ENCODE data around the gene CHST13. TPM values are rescaled to one million over a fixed set of nuclear protein-coding genes. Genes with fewer than 3 reads are reported as not detected.
A peak's percentile ranks its signal among the peaks of the same experiment; 100 is the strongest.

CHST13 gene, protein sequence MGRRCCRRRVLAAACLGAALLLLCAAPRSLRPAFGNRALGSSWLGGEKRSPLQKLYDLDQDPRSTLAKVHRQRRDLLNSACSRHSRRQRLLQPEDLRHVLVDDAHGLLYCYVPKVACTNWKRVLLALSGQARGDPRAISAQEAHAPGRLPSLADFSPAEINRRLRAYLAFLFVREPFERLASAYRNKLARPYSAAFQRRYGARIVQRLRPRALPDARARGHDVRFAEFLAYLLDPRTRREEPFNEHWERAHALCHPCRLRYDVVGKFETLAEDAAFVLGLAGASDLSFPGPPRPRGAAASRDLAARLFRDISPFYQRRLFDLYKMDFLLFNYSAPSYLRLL
- under 1 TPM in 2 of 3 donors, not detected in 1; 0.19 to 0.20 TPM for total RNA-seq
- total RNA-seq (2013) = 0.05 TPM

DNA sequence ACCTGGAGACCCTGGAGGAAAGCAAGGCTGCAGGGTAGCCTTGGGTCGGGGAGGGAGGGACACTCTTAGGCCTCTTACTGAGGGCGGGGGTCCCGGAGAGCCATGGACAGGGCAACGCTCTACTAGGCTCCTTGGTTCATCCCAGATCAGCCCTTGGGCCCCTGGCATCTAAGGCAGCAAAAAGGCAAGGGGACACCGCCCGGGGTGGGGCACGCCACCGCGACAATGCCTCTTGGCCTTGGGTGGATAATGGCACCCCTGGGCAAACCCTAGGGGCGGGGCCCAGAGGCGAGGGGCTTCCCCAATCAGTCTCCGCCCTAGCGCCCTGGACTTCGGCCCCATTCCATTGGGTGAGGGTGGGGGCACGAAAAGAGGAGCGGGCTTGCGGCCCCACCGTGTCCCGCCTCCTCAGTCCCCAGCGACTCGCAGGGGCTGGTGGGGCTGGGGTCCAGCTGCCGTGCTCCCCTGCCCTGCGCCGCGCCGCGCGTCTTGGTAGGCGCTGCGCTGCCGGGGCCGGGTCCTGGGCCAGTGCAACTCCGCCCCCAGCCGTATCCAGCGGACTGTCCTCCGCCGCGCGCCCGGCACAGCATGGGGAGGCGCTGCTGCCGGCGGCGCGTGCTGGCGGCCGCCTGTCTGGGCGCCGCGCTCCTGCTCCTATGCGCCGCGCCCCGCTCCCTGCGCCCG is at the start of gene CHST13:
Gene CHST13 (plus strand): TSS at position 411 of the 684 bp plus-strand sequence. CDS start 178 bp downstream, at position 589.
- DNase-seq (no peak), ATAC-seq (peak; percentile 54 to 62 (median 58))
- TF ChIP-seq, protein P1, sequence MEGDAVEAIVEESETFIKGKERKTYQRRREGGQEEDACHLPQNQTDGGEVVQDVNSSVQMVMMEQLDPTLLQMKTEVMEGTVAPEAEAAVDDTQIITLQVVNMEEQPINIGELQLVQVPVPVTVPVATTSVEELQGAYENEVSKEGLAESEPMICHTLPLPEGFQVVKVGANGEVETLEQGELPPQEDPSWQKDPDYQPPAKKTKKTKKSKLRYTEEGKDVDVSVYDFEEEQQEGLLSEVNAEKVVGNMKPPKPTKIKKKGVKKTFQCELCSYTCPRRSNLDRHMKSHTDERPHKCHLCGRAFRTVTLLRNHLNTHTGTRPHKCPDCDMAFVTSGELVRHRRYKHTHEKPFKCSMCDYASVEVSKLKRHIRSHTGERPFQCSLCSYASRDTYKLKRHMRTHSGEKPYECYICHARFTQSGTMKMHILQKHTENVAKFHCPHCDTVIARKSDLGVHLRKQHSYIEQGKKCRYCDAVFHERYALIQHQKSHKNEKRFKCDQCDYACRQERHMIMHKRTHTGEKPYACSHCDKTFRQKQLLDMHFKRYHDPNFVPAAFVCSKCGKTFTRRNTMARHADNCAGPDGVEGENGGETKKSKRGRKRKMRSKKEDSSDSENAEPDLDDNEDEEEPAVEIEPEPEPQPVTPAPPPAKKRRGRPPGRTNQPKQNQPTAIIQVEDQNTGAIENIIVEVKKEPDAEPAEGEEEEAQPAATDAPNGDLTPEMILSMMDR (IDR thresholded peaks at IDR 0.05) = no peak
- peaks cover 12% of the 10 kb centered on the region for H3K4me1 ChIP-seq (ENCODE audit: control insufficient read depth, insufficient read depth, low read length)
- Mint-ChIP-seq H3K4me3 (no peak within 1 kb of the TSS), H3K36me3 (no peaks in the 10 kb centered on the region), H3K9me3 (no peaks in the 10 kb centered on the region), H3K4me1 (peaks cover 0 to under 1% of the 10 kb centered on the region in 2 donors), H3K27me3 (ENCODE audit: low read depth in 2 of 2) (peaks cover 0 to 13% of the 10 kb centered on the region in 2 donors), H3K27ac (no peak within 1 kb of the TSS)
- H3K9me3 ChIP-seq (ENCODE audit: control insufficient read depth, insufficient read depth, low read length) = no peaks in the 10 kb centered on the region
- H3K4me3 ChIP-seq (ENCODE audit: low read length) = no peak within 1 kb of the TSS
- peaks cover 3% of the 10 kb centered on the region for H3K27me3 ChIP-seq (ENCODE audit: control insufficient read depth, insufficient read depth, low read length)
- H3K27ac ChIP-seq (ENCODE audit: low read length) = no peak within 1 kb of the TSS
- 6% methylated on average over 56 of the region's 56 CpGs for WGBS (ENCODE audit: insufficient coverage)
- no peaks in the 10 kb centered on the region for H3K36me3 ChIP-seq (ENCODE audit: control insufficient read depth, insufficient read depth, low read length)
- intact Hi-C loops (cut with micrococcal nuclease) = loop anchor here (5.0 to 10.0 kb wide), 4 partner anchors 88 to 1023 kb away; partner anchors contain the start of gene PLXNA1

DNA sequence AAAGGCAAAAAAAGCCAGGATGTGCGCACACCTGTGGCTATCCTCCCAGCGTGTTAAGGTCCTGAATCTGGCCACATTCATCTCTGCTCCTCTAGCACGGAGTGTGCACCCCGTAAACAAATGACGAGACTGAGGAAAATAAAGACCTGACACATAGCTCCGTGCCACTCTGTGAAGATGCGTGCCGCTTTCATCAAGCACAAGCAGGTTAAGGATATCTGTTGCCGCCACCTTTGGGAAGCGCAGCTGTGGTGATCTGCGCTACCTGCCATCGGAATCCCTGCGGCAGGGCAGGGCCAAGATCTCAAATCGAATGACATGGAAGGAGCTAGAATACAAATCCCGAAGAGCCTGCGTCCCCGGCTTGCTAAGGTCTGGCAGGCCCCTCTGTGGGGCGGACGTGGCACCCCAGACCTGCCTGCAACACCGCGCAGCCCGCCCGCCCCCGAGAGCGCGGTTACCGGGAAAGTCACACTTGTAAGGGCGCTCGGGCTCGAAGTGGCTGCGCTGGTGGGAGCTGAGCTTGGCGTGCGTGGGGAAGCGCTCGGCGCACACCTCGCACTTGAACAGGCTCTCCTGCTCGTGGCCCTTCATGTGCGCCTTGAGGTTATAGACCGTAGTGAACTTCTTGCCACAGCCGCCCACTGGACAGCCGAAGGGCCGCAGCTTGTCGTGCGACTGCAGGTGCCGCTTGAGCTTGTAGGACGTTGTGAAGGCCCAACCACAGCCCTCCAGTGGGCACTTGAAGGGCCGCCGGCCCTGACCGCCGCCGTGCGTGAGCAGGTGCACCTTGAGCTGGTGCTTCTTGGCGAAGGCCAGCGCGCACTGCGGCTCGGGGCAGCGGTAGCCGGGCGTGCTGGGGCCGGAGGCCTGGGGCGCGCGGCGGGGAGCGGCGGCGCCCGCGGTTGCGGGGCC is 49.2 kb upstream of the CHST13 start:
- DNase-seq = peak; percentile 39 to 54
- Histone ChIP-seq H3K9me3 (ENCODE audit: control insufficient read depth, insufficient read depth, low read length) (no peaks in the 10 kb centered on the region), H3K27ac (ENCODE audit: low read length) (peak overlapping the region; percentile 54), H3K27me3 (ENCODE audit: control insufficient read depth, insufficient read depth, low read length) (no peaks in the 10 kb centered on the region), H3K36me3 (ENCODE audit: control insufficient read depth, insufficient read depth, low read length) (peaks cover 22% of the 10 kb centered on the region), H3K4me1 (ENCODE audit: control insufficient read depth, insufficient read depth, low read length) (peaks cover 40% of the 10 kb centered on the region), H3K4me3 (ENCODE audit: low read length) (peak overlapping the region; percentile 49)
- ATAC-seq = peak in 1 of 3 donors; percentile 2
- H3K9me3 Mint-ChIP-seq = no peaks in the 10 kb centered on the region
- H3K27ac Mint-ChIP-seq = peak overlapping the region; percentile 80 to 88
- H3K4me1 Mint-ChIP-seq = peaks cover 29 to 53% of the 10 kb centered on the region in 2 donors
- 11% methylated on average over 72 of the region's 72 CpGs for WGBS (ENCODE audit: insufficient coverage)
- TF ChIP-seq, protein P1 (IDR thresholded peaks at IDR 0.05) = no peak
- H3K27me3 Mint-ChIP-seq (ENCODE audit: low read depth in 2 of 2) = no peaks in the 10 kb centered on the region
- H3K36me3 Mint-ChIP-seq = peaks cover 2% of the 10 kb centered on the region
- intact Hi-C loops (cut with micrococcal nuclease) = loop anchor here (5.0 kb wide), 1 partner anchor 557 kb away; no protein-coding TSS in a partner anchor
- H3K4me3 Mint-ChIP-seq = peak overlapping the region; percentile 21

DNA sequence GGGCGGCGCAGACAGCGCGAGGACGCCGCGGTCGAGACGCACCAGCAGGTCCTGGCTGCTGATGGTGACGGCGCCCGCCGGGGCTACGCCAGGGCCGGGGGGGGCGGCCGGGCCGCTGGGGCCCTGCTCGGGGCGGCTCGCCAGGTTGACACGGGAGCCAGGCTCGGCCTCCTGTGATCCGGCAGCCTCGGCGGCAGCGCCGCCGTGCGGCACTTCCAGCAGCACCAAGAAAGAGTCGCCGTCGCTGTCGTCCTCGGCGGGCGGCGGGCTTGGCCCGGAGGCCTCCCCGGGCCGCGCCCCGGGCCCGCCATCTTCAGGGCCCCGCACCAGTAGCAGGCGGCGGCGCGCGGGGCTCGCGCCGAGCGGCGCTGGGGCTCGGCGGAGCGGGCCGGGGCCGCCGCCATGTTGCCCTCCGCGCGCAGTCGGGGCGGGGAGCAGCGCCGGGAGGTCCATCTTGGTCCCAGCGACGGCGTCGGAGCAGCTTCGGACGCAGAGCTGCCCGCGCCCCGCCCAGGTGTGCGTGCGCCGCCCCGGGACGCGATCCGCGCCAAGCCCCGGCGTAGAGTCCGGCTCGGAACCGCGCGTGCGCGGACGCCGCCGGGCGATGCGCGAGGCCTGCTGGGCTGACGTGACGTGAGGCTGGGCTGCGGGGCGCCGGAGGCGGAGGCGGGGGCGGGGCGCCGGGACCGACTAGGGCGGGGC is 48.4 kb upstream of the CHST13 start, which contains the start of gene ZXDC:
Gene ZXDC (minus strand): TSS at position 479 of the 702 bp plus-strand sequence. CDS start 26 bp downstream, at position 453.
- peak within 1 kb of the TSS; percentile 62 for H3K4me3 ChIP-seq (ENCODE audit: low read length)
- H3K4me1 ChIP-seq (ENCODE audit: control insufficient read depth, insufficient read depth, low read length) = peaks cover 40% of the 10 kb centered on the region
- DNase-seq (peak; percentile 87 to 97), ATAC-seq (peak; percentile 82 to 94 (median 85))
- H3K4me1 Mint-ChIP-seq = peaks cover 29 to 49% of the 10 kb centered on the region in 2 donors
- under 1% methylated on average over 112 of the region's 112 CpGs for WGBS (ENCODE audit: insufficient coverage)
- H3K27ac ChIP-seq (ENCODE audit: low read length) = peak within 1 kb of the TSS; percentile 67
- peak within 1 kb of the TSS; percentile 79 for H3K4me3 Mint-ChIP-seq
- peak within 1 kb of the TSS; percentile 80 to 88 for H3K27ac Mint-ChIP-seq
- no peaks in the 10 kb centered on the region for H3K27me3 Mint-ChIP-seq (ENCODE audit: low read depth in 2 of 2)
- H3K9me3 ChIP-seq (ENCODE audit: control insufficient read depth, insufficient read depth, low read length) = no peaks in the 10 kb centered on the region
- peaks cover 13% of the 10 kb centered on the region for H3K36me3 ChIP-seq (ENCODE audit: control insufficient read depth, insufficient read depth, low read length)
- H3K36me3 Mint-ChIP-seq = no peaks in the 10 kb centered on the region
- H3K9me3 Mint-ChIP-seq = no peaks in the 10 kb centered on the region
- no peaks in the 10 kb centered on the region for H3K27me3 ChIP-seq (ENCODE audit: control insufficient read depth, insufficient read depth, low read length)
- intact Hi-C loops (cut with micrococcal nuclease) = loop anchor here (5.0 kb wide), 1 partner anchor 558 kb away; no protein-coding TSS in a partner anchor
- TF ChIP-seq, protein P1 (IDR thresholded peaks at IDR 0.05) = no peak

Measured in natural killer cell (primary cell).